HPDE6-E6E7 (cell line): ENCODE results near the gene FAM200B.

Experiments used
- DNase-seq: peaks from one replicate; pipeline ENCODE4 v3.0.0; 2011; ENCODE audit warnings: missing footprints; ENCODE audit errors: extremely low spot score

Gene FAM200B

DNA sequence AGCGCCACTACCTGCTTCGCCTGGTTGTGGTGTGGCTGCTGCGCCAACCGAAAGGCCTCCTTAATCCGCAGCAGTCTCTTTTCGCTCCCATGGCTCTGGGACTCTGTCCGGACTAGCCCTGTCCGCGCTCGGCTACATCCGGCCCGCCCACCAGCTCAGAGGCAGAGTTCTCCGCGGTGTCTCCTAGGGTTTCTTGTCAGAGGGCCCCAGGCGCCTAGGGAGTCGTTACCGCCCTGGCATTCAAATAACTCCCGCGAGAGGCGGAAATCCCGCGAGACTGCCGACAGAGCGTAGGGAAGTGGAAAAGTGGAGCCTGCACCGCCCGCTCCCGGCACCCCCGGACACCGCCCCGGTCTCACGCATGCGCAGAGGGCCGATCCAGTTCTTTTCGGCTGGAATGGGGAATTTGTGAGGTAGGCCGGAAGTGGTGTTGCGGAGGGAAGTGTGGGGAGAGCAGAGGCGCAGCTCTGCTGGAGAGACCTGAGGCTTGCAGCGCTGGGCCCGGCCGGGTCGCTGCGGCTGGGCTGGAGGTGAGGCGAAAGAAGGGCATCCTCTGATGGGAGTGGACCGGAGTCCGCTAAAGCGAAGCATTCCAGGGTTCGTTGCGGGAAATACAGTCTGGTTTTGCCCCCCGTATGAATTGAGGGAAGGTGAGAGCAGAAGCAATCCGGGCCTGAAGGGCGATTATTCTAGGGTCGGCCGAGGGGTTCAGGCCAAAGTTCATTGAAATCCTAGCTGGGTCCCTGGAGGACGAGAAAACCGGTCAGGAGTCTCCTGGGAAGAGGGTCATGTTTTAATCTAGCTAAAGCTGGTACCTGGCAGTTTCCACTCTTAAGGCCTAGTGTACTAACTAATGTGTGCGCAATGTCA lies at the start of gene FAM200B:
Gene FAM200B, plus strand, starts transcription at position 456 of the 870 bp plus-strand sequence. CDS start 5,151 bp downstream, outside the sequence.
- peak; percentile 97 for DNase-seq

DNA sequence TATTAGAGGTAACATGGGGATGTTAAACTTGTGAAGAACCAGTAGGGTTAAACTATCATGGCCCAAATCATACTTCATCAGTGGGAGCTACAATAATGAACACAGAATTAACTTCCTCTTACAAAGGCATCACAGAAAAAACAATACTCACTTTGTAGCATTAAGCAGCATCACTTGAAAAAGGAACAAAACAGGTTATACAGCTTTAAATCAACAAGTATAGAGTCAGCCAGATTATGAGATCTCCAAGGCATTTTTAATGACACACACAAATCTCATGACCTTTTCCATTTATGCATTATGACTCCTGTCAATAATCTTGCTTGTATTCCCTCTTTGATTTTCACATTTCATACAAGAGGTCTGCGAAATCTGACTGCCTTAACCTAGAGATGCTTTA lies 44.8 kb upstream of the FAM200B start:
- DNase-seq, result no peak

DNA sequence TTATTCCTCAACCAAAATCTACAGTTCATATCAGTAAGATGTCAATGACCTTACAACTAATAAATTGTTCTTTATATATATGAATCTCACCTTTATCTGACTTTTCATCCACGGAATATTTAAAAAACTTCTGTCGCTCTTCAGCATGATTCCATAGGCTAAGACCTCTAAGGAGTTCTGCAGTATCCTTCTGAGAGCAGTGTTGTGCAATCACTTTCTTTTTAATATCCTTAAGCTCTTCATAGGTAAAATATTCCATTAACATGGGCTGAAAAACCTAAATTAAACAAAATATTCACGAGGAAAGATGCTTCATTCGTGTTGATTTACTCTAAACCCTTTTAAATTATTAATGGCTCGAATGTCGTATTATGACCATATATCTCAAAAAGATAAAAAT lies 43.2 kb upstream of the FAM200B start:
- no peak for DNase-seq

DNA sequence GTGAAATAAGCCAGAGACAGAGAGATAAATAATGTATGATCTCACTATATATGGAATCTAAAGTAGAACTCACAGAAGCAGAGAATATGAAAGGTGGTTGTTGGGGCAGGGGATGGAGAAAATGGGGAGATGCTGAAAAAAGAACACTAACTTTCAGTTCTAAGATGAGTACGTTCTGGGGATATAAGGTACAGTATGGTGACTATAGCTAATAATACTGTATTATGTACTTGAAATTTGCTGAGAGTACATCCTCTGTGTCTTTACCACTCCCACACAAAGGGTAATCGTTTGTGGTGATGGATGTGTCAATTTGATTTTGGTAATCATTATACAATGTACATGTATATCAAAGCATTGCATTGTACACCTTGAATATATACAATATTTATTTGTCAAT lies 33.0 kb upstream of the FAM200B start:
- DNase-seq, result no peak

DNA sequence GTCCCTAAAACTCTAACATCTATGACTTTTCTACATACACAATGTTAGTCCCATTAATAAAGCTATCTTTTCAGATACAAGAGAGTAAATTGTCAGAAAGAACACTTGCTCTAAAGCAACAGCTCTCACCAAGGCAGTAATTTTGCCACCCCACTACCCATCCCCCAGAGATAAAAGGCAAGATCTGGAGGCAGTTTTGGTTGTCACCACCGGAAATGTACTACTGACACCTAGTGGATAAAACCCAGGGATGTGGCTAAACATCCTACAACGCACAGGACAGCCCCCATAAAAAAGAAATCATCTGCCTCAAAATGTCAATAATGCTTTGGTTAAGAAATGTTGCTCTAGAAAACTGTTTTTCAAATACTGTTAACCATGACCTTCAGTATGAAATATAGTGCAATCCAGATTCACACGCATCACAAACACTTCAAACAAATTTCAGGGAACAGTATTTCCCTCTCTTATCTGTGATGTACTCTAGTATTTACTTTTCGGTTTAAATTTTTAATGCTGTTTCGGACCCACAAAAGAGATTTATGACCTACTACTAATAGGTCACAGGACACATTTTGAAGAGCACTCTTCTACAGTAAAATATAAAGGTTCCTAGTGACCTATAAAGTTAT lies 31.6 kb upstream of the FAM200B start:
- peak; percentile 33 for DNase-seq

DNA sequence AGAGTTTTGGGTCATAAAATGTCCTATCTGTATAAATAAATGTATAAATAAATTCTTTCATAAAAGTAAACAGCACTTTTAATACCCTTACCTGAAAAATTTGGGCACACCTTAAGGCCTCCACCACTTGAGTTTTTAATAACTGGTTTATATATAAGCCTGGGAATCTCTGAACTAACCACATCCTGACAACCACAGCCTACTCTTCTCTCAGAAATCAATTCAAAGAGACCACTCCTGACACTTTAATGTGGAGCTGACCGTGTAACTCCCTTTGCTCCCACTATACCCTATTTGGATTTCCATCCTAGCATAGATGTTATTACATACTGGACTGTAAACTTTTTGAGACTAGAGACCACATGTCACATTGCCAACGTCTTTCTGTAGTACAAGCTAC lies 30.0 kb upstream of the FAM200B start:
- DNase-seq, result no peak

DNA sequence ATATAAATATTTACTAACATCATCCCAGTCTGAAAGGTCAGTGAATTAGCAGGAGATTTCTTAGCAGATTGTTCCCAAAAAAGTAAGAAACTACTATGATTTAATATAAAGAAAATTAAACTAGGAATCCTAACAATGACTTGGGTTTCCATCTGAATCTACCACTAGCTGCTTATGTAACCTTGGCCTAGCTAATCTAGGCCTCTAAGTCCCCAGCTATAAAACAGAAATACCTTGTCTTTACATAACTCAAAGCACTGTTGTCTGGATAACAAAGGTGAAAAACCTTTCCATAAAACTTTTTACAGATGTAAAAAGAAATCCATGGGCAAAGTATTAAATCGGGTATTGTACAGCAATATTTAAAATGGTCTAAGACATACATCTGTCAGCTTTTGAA lies 29.4 kb upstream of the FAM200B start:
- DNase-seq, result no peak

DNA sequence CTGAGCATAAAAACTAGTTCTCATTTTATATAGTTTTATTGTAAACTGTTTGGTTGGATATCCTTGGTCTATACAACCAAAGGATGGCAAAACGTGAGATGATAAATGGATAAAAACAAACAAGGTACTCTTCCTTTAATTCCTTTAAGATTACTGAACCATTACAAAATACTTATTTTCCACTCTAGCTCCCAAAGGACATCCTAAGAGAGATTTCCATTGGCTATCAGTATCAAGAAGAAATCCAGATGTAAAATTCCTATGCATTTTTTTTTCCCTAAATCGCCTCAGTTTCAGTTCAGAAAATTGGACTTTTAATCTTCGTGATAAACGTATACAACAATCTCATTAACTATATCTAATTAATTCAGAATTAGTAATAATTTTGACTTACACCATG lies 28.8 kb upstream of the FAM200B start:
- DNase-seq, result no peak

DNA sequence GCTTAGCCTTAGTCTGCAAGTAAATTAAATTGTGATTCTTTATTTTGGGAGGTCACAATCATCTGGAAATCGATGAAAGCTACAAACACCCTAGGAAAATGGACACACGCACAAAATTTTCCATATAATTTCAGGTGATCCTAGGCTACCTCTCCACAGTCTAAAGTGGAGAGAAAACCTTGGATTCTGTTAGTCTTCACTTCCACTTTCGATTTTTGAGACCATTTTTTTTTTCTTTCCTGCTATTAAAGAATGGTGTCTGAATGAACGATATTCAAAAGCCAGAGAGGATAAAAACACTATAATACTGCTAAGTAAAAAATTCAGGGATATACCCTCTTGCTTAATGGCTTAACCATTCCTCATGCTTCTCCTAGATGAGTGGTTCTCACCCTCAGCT lies 28.2 kb upstream of the FAM200B start:
- no peak for DNase-seq

DNA sequence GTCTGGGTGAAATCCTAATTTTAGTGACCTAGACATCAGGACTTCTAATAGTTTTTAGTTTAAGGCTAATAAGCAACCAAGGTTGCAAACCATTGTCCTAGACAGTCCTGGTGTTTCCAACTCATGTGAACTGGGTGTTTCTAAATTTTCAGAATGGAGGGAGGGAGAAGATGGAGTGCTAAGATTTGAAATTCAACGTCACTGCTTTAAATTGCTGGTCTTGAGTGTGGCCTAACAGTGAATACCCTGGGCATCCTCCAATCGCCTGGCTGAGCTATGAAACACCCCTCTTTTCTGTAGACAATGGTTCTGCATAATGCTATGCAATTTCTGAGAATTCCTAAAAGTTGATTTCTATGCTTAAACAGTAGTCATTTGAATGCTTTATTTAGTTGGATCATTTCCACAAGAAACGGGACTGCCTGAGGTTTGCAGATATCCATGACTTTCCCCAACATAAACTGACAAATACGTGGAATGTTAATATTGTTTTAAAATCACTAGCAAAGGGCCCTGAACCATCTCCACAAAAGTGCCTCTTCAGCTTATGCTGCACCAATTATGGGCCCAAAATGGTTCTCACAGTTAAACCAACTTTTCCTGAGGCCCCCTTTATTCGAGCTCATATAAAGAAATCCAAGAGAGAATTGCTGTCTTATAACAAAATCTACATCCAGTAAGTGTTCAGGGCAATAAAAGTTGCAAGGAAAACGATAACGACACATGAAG lies 27.6 kb upstream of the FAM200B start:
- no peak for DNase-seq

DNA sequence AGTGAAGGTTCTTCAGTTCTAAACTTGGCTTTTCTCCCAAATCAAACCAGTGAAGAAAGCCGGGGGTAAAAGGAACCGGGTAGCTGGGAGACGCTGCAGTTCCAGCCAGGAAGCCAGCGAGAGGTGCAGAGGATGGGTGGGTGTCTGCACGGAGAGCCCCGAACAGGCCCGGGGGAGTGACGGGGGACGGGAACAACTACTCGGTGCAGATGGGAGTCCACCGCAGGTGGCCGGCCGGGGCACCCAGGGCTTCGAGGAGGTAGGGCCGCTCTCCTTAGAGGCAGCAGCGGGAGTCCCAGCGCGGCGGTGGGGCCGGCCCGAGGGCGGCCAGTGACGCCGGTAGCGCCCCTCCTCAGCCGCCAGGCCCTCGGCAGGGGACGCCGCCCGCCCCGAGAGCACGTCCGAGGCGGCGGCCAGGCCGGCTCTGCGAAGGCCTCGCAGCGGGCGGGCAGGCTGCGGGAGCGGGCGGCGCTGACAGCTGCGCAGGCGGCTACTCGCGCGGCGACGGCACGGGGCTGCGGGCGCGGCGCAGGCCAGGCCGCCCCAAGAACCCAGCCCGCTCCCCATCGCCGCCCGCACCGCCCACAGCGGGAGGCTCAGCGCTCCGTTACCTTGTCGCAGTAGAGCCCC lies 26.9 kb upstream of the FAM200B start:
- peak; percentile 19 for DNase-seq

DNA sequence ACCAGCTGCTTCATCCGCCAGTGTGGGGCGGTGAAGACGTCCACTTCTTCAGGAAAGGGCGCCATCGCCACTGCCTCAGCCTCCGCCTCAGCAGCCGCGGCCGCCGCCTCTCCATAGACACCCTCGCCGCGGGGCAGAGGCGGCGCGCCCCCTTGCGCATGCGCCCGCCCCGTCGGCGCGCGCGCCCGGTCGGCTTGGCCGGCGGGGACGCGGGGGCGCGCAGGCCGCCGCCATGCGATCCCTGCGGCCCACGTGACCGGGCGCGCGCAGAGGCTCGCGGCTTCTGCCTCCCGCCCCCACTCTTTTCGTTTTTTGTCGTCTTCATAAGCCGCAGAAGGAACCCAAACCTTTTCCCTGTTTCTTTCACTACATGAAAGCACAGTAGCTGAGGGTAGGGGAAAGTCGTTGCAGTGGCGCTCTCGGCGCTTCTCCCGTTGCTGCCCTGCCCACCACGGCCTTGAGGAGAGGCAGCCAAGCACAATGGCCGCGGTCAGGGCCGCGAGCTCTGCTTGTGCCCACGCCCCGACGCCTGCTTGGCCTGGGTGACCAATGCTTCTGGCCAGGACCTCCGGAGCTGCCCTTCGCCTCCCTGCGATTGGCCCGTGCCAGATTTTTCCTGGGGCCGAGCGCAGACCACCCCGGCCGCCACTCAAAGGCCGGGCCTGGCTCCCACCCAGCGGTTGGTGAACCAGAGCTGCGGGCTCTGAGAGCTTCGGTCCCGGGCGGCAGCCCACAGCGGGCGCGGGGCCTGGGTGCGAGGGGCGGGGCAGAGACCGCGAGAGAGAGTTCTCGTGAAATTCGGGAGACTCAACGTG lies 26.2 kb upstream of the FAM200B start, which contains the start of gene FBXL5:
Gene FBXL5, minus strand, starts transcription at position 135 of the 815 bp plus-strand sequence. Its CDS starts 70 bp downstream, at position 65.
- DNase-seq, result peak; percentile 66

DNA sequence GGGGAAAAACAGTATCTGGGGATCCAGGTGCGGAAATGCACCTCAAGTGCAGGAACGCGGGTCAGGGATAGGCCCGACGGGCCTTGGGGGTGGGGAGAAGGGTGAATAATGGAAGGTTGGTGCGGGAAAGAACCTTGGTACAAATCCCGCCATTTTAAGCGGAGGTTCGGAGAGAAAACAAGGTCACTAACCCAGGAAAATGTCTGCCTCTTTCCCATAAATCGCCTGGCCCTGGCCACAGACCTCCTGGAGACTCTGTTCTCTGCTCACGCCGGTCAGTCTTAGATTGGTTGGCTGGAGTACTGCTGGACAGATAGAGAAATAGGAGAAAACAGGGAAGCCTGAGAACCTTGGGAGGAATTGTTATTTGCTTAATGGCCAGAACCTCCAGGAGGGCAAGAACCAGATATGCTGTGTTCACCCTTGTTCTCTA lies 25.6 kb upstream of the FAM200B start:
- DNase-seq, result no peak

DNA sequence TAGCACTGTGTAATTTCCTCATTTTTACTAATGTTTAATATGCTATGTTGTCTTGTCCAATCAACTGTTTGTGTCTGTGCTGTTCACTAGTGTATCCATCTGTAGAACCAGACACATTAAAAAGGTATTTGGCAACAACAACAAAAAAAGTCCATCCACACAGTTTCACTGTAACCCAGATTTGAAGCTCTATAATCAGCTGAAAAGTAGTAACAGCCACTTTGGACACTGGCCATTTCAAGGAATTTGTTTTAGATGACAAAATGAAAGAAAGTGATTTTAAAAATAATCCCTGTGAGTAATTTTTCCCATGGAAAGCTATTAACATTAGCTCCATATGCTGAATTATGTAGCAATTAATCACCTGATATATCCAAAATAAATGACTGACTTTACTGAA lies 24.3 kb upstream of the FAM200B start:
- DNase-seq, result no peak

DNA sequence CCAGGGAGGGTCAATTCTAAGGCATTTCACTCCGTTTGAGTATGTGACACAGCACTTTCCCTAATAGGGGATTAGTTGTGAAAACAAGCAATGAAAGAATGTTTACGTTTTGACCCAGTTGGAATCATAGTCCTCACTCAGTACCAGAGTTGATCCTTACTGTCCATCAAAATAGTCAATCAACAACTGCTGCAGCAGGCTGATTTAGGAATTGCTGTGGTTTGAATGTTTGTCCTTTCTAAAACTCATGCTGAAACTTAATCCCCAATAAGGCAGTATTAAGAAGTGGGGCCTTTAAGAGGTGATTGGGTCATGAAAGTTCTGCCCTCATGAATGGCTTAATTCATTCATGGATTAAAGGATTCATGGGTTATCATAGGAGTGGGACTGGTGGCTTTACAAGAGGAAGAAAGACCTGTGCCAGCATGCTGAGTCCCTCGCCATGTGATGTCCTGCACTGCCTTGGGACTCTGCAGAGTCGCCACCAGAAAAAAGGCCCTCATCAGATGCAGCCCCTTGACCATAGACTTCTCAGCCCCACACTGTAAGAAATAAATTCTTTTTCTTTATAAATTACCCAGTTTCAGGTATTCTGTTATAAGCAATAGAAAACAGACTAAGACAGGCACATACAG lies 23.4 kb upstream of the FAM200B start:
- DNase-seq, result no peak

DNA sequence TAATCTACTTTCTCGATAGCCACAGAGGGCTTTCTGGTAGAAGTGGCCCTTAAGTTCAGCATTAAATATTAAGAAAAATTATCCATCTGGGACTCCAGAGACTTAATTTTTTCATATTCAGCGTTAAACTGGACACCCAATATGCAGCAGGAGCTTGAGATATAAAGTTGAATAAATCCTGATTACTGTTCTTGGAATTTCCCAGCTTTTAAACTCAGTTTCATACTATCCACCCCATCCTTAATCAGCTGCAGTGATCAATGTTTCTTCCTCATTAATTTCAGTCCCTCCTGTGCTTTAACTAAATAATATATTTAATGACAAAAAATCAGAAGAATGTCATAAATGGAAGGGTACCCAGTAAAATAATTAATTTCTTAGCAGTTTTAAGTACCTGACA lies 22.8 kb upstream of the FAM200B start:
- DNase-seq, result no peak

DNA sequence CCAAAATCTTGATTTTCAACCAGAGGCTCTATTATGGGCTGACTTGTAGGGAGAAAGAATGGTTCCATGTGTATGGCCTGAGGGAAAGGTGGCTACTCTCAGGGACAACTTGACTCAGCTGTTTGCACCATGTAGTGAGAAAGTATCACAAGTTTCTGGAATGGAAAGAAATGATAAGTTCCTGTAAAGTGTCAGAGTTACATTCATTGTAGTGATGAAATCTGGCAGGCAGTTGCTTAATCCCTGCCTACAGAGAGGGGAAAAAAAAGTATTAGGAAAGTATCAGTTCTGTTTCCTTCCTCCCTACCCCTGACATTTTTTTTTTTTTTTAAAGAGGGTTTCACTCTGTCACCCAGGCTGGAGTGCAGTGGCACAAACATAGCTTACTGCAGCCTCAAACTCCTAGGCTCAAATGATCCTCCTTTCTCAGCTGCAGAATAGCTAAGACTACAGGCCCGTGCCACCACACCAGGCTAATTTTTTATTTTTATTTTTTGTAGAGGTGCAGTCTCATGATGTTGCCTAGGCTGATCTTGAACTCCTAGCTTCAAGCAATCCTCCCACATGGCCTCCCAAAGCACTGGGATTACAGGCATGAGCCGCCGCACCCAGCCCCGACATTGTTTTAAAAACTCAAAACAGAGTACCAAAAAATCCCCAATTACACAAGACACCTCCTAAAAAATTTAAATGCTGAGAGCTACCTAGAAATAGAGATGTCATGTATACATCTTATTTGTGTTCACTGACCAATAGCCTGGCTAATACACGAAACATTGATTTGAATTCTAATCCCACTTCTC lies 21.7 kb upstream of the FAM200B start:
- DNase-seq, result no peak

DNA sequence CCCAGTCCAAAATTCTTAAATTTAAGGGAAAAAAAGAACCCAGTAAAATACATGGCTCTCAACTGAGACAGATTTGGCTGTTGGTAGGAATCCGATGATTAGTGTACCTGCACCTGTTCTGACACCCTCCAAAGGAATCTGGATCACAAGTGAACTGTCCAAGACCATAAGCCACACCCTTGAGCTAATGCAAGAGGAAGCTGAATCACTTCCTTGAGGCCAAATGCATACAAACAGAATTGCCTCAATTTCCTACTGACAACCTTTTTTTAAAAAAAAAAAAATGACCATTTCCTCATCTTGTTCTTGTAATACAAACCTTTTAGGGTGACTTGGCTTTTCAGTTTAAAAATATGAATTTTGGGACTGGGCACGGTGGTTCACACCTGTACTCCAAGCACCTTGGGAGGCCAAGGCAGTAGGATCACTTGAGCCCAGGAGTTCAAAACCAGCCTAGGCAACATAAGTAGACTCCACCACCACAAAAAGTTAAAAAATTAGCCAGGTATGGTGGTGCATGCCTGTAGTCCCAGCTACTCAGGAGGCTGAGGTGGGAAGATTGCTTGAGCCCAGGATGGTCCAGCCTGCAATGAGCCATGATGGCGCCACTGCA lies 15.8 kb upstream of the FAM200B start:
- peak; percentile 84 for DNase-seq

DNA sequence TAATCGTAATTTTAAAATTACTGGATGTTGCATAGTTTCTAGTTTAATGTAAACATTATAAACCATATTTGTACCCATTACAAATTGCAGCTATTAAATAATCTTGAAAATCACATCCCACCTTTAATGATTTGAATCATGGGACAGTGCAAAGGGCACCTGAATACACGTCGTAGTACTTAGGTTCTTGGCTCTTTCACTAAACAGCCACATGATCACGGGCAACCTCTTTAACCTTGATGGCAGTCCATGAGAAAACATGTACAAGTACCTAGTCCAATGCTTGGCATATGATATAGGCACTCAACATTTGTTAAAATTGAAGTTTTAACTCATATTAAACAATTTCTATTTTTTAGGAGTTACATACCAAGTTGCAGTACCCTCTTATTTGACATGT lies 14.6 kb upstream of the FAM200B start:
- no peak for DNase-seq
